ENCODE results near the gene BCOR. TPM values are rescaled to one million over a fixed set of nuclear protein-coding genes. Genes with fewer than 3 reads are reported as not detected.

The BCOR gene
- total and polyA plus RNA-seq, 2 donors (not counting 1 experiment from before 2014, with no cell fraction given), result 3.0 to 5.8 TPM

DNA sequence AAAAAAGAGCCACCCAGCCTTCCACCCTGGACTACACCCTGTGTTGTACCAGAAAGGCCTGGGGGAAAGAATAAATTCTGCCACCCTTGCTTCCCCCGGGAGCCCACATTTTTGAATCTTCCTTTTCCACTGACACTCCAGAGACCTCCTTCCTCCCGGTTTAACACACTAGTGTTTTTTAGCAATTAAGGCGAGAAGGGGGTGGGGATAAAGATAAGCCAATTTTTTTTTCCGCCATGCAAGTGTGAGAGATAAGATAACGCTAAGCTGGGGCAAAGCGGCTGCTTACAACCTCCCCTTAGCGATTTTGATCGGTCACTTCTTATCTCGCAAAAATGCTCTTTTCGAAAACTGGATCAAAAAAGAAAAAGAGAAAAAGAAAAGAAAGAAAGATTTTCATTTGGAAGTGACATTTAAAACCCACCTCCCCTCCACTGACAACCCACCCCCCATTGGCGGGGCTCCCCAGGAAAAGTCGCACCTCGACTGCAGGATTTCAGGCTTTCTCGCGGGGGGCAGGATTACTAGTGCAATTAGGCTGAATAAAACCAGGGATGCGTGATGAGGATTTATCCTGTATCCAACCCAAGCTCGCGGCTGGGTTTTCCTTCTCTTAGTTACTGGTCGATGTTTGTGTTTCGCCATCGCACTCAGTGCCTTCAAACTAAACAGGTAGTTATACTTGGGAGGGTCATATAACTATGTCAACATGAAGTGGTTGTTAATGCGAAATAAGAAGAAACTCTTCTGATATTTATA lies 6.0 kb upstream of the BCOR start:
- Histone ChIP-seq H3K27ac (ENCODE audit: insufficient read depth, low read length) (no peak overlapping the region), H4K20me1 (ENCODE audit: control insufficient read depth, extremely low read depth, insufficient read depth, low read length) (no peaks in the 10 kb centered on the region), H2AFZ (ENCODE audit: low read length) (no peak overlapping the region), H3K36me3 (ENCODE audit: control insufficient read depth, insufficient read depth, low read length) (no peaks in the 10 kb centered on the region), H3K4me1 (ENCODE audit: control insufficient read depth, extremely low read depth, insufficient read depth, low read length) (peaks cover 3% of the 10 kb centered on the region), H3K9ac (ENCODE audit: insufficient read depth, low read length) (no peak overlapping the region), H3K79me2 (ENCODE audit: control insufficient read depth, insufficient read depth, low read length) (no peaks in the 10 kb centered on the region), H3K27me3 (ENCODE audit: control insufficient read depth, insufficient read depth, low read length) (no peaks in the 10 kb centered on the region), H3K9me3 (ENCODE audit: control insufficient read depth, insufficient read depth, low read depth, low read length) (no peaks in the 10 kb centered on the region), H3K4me3 (replicated peaks in 1 of 4; ENCODE audit: control extremely low read depth in 1 of 4, insufficient read depth in 1 of 4, low read depth in 3 of 4, low read length in 4 of 4) (no peak overlapping the region), H3K4me2 (ENCODE audit: extremely low read depth, insufficient read depth, low read length) (no peak overlapping the region)
- no peak for DNase-seq (ENCODE audit: low read depth in 2 of 2)
- TF ChIP-seq EZH2 (IDR thresholded peaks at IDR 0.05; ENCODE audit: low read length, missing control alignments), result no peak
- TF ChIP-seq, protein P1, sequence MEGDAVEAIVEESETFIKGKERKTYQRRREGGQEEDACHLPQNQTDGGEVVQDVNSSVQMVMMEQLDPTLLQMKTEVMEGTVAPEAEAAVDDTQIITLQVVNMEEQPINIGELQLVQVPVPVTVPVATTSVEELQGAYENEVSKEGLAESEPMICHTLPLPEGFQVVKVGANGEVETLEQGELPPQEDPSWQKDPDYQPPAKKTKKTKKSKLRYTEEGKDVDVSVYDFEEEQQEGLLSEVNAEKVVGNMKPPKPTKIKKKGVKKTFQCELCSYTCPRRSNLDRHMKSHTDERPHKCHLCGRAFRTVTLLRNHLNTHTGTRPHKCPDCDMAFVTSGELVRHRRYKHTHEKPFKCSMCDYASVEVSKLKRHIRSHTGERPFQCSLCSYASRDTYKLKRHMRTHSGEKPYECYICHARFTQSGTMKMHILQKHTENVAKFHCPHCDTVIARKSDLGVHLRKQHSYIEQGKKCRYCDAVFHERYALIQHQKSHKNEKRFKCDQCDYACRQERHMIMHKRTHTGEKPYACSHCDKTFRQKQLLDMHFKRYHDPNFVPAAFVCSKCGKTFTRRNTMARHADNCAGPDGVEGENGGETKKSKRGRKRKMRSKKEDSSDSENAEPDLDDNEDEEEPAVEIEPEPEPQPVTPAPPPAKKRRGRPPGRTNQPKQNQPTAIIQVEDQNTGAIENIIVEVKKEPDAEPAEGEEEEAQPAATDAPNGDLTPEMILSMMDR (conservative IDR thresholded peaks at IDR 0.05 in 1 of 2, IDR thresholded peaks at IDR 0.05 in 1 of 2; ENCODE audit: low read depth in 1 of 2, low read length in 2 of 2), result no peak

DNA sequence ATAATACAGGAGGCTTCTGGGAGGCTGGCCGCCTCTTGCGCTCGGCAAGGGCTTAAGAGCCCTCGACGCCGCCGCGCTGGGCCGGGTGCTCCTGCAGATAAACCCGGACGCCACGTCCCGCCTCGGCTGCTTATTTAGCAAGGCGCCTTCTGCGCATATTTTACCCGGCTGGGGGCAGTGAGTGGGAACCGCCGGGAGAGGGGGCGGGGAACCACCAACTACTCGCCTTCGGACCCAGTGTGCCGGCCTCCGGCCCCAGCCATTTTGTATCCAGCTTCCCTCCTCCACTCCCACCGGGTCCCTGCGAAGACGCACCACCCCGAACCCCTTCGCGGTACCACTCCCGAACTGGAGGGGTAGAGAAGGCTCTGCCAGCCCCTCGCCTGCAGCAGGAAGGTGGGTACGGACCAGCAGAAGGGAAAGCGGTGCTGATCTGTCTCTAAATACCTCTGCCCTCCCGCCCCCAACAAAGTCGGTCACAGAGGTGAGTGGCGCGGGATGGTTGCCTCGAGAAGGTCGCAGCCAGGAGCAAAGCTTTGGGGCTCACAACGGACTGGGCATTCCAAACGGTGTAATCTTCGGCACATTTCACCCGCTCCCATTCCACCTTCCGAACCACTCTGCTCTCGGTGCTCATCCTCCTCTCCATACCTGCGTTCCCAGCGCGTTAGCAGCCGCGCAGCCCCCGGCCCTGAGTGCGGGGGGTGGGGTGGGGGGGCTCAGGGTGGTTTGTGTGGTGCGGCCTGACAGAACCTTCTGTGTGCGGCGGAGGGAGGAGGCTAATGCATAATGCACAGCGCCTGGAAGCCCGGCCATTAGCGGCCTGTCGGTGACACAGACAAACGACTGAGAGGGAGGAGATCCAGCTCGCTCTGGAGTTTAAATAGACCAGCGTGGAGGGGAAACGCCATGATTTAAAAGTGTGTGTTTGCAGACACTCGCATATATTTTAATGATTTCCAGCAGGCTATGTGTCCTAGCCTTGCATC lies 4.9 kb upstream of the BCOR start:
- Histone ChIP-seq H3K4me1 (ENCODE audit: control insufficient read depth, extremely low read depth, insufficient read depth, low read length) (peaks cover 3% of the 10 kb centered on the region), H3K79me2 (ENCODE audit: control insufficient read depth, insufficient read depth, low read length) (no peaks in the 10 kb centered on the region), H3K4me2 (ENCODE audit: extremely low read depth, insufficient read depth, low read length) (no peak overlapping the region), H3K4me3 (replicated peaks in 1 of 4; ENCODE audit: control extremely low read depth in 1 of 4, insufficient read depth in 1 of 4, low read depth in 3 of 4, low read length in 4 of 4) (no peak overlapping the region), H3K9ac (ENCODE audit: insufficient read depth, low read length) (no peak overlapping the region), H2AFZ (ENCODE audit: low read length) (no peak overlapping the region), H3K36me3 (ENCODE audit: control insufficient read depth, insufficient read depth, low read length) (no peaks in the 10 kb centered on the region), H3K27ac (ENCODE audit: insufficient read depth, low read length) (no peak overlapping the region), H4K20me1 (ENCODE audit: control insufficient read depth, extremely low read depth, insufficient read depth, low read length) (no peaks in the 10 kb centered on the region), H3K9me3 (ENCODE audit: control insufficient read depth, insufficient read depth, low read depth, low read length) (no peaks in the 10 kb centered on the region), H3K27me3 (ENCODE audit: control insufficient read depth, insufficient read depth, low read length) (no peaks in the 10 kb centered on the region)
- no peak for DNase-seq (ENCODE audit: low read depth in 2 of 2)
- TF ChIP-seq EZH2 (IDR thresholded peaks at IDR 0.05; ENCODE audit: low read length, missing control alignments), result no peak
- TF ChIP-seq, protein P1 (conservative IDR thresholded peaks at IDR 0.05 in 1 of 2, IDR thresholded peaks at IDR 0.05 in 1 of 2; ENCODE audit: low read depth in 1 of 2, low read length in 2 of 2), result no peak

DNA sequence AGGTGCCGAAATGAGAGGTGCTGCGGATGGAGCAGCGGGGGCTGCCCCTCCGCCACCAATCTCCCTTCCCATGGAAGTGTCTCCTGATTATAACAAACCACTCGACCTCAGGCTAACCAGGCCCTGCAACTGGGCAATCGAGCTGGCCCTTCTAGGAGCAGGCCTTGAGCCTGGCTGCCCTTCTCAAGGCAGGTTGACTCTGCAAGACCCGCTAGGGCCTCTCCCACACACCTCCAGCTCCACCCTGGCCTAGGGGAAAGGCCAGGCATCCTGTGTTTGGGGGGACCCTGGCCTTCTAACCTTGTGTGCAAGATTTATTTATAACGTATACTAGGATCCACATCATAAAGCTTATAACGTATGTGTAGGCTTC lies 3.7 kb upstream of the BCOR start:
- Histone ChIP-seq H3K4me3 (replicated peaks in 1 of 4; ENCODE audit: control extremely low read depth in 1 of 4, insufficient read depth in 1 of 4, low read depth in 3 of 4, low read length in 4 of 4) (no peak overlapping the region), H3K27ac (ENCODE audit: insufficient read depth, low read length) (no peak overlapping the region), H3K79me2 (ENCODE audit: control insufficient read depth, insufficient read depth, low read length) (no peaks in the 10 kb centered on the region), H3K4me1 (ENCODE audit: control insufficient read depth, extremely low read depth, insufficient read depth, low read length) (no peaks in the 10 kb centered on the region), H3K9ac (ENCODE audit: insufficient read depth, low read length) (no peak overlapping the region), H3K27me3 (ENCODE audit: control insufficient read depth, insufficient read depth, low read length) (no peaks in the 10 kb centered on the region), H3K4me2 (ENCODE audit: extremely low read depth, insufficient read depth, low read length) (no peak overlapping the region), H4K20me1 (ENCODE audit: control insufficient read depth, extremely low read depth, insufficient read depth, low read length) (no peaks in the 10 kb centered on the region), H2AFZ (ENCODE audit: low read length) (no peak overlapping the region), H3K36me3 (ENCODE audit: control insufficient read depth, insufficient read depth, low read length) (no peaks in the 10 kb centered on the region), H3K9me3 (ENCODE audit: control insufficient read depth, insufficient read depth, low read depth, low read length) (no peaks in the 10 kb centered on the region)
- no peak for DNase-seq (ENCODE audit: low read depth in 2 of 2)
- TF ChIP-seq, protein P1 (conservative IDR thresholded peaks at IDR 0.05 in 1 of 2, IDR thresholded peaks at IDR 0.05 in 1 of 2; ENCODE audit: low read depth in 1 of 2, low read length in 2 of 2), result no peak
- no peak for TF ChIP-seq EZH2 (IDR thresholded peaks at IDR 0.05; ENCODE audit: low read length, missing control alignments)

Data from fibroblast of lung (primary cell).